K562 (cell line): Measurements from ENCODE around the gene SPATS2. TPM values are rescaled to one million over a fixed set of nuclear protein-coding genes. Genes with fewer than 3 reads are reported as not detected.

Experiments
- ATAC-seq: fragments of 200-7000 bp; cut with Tn5 transposase; 3 replicates; pipeline ENCODE4 v1.9.1; 2020; ENCODE audit warnings: moderate library complexity
- BruUV-seq: library from RNA; stranded (reverse); fragments of 400-500 nt; replicated peaks from 2 replicates; lab custom pipeline; 2021; lab: Mats Ljungman, UMichigan
- CTCF ChIA-PET: fragments of 300-600 bp; formaldehyde crosslinking; extraction: SDS; loops from one replicate; lab custom pipeline; 2021; ENCODE audit warnings: low intra/inter-chr PET ratio; lab: Yijun Ruan, JAX
- POLR2A ChIA-PET: fragments of 300-600, 350-650 bp; sonication (Branson Sonifier 250); formaldehyde crosslinking; extraction: SDS; loops from one replicate; lab custom pipeline; 2021; ENCODE audit warnings: antibody characterized with exemption, inconsistent platforms; lab: Yijun Ruan, JAX
- DNase-seq, 4 experiments: peaks; one replicate each; pipeline versions ENCODE4 v3.0.0 to v3.0.0-alpha.2; 2011 to 2018; ENCODE audit warnings: low spot score in 3 of 4, mixed read lengths in 3 of 4; ENCODE audit errors: extremely low read depth in 1 of 4
- FAIRE-seq: peaks from 2 replicates; lab custom pipeline; 2011; peaks lifted over from hg19 to GRCh38; lab: Jason Lieb, UNC
- H2AFZ ChIP-seq: 2 replicates; pipeline ENCODE4 v1.6.0; 2011; ENCODE audit warnings: low read depth, low read length, control low read depth, inconsistent platforms
- H3K27ac ChIP-seq: fragments of 200-600 bp; 3 replicates; pipeline ENCODE4 v1.8.0; 2011; ENCODE audit warnings: low read depth, mild to moderate bottlenecking, control low read depth, inconsistent platforms, low read length, moderate library complexity, mixed read lengths; ENCODE audit errors: extremely low read depth
- H3K27me3 ChIP-seq, 2 experiments: fragments of 300-600 bp in 1 of 2; 2 replicates in 1 of 2; 3 replicates in 1 of 2; pipeline versions ENCODE4 v1.6.0 to v1.8.0; 2011; ENCODE audit warnings: inconsistent platforms in 2 of 2, low read length in 2 of 2, mild to moderate bottlenecking in 1 of 2, mixed read lengths in 1 of 2, moderate library complexity in 1 of 2; ENCODE audit not compliant: control insufficient read depth in 2 of 2, insufficient read depth in 2 of 2
- H3K36me3 ChIP-seq: fragments of 300-600 bp; 3 replicates; pipeline ENCODE4 v1.8.0; 2011; ENCODE audit warnings: mild to moderate bottlenecking, low read length, inconsistent platforms; ENCODE audit not compliant: control insufficient read depth, insufficient read depth
- H3K4me1 ChIP-seq, 2 experiments: fragments of 200-600 bp in 1 of 2; replicated peaks in 1 of 2; 2 replicates in 1 of 2; 3 replicates in 1 of 2; pipeline versions ENCODE4 v1.5.1 to v1.8.0; 2011; ENCODE audit warnings: inconsistent platforms in 2 of 2, low read length in 2 of 2, mild to moderate bottlenecking in 1 of 2, mixed read lengths in 1 of 2, moderate library complexity in 1 of 2; ENCODE audit not compliant: control insufficient read depth in 2 of 2, insufficient read depth in 2 of 2
- H3K4me2 ChIP-seq: 2 replicates; pipeline ENCODE4 v1.6.1; 2011; ENCODE audit warnings: low read length, control low read depth, inconsistent platforms, mixed read lengths; ENCODE audit not compliant: insufficient read depth
- H3K4me3 ChIP-seq: fragments of 200-600 bp; sonication (generic), shearing (Covaris generic); 2 replicates; pipeline ENCODE4 v1.5.1; 2016; ENCODE audit warnings: control low read depth, inconsistent platforms
- H3K79me2 ChIP-seq: fragments of 200-600 bp; 3 replicates; pipeline ENCODE4 v1.8.0; 2011; ENCODE audit warnings: low read length, inconsistent platforms; ENCODE audit not compliant: control insufficient read depth, insufficient read depth
- H3K9ac ChIP-seq, 2 experiments: 2 replicates each; pipeline versions ENCODE4 v1.6.0 to v1.6.1; 2011; ENCODE audit warnings: low read depth in 2 of 2, low read length in 2 of 2, control low read depth in 1 of 2, inconsistent platforms in 1 of 2, mild to moderate bottlenecking in 1 of 2, mixed read lengths in 1 of 2; ENCODE audit not compliant: insufficient read depth in 1 of 2
- H3K9me1 ChIP-seq: one replicate; pipeline ENCODE4 v1.6.0; 2011; ENCODE audit warnings: inconsistent platforms, mild to moderate bottlenecking, low read length, moderate library complexity; ENCODE audit not compliant: control insufficient read depth, insufficient read depth
- H3K9me3 ChIP-seq: replicated peaks from 2 replicates; pipeline ENCODE4 v1.5.1; 2011; ENCODE audit warnings: low read depth, low read length, inconsistent platforms; ENCODE audit not compliant: control insufficient read depth, insufficient read depth
- H4K20me1 ChIP-seq: replicated peaks from 2 replicates; pipeline ENCODE4 v1.6.1; 2011; ENCODE audit warnings: low read length, inconsistent platforms, mixed read lengths; ENCODE audit not compliant: control insufficient read depth, insufficient read depth
- DNMT1 ChIP-seq: fragments of 450-650 bp; IDR thresholded peaks from 2 replicates; pipeline ENCODE4 v1.6.1; 2016; ENCODE audit warnings: antibody characterized with exemption, mild to moderate bottlenecking
- E2F3 ChIP-seq: fragments of 250-450 bp; sonication (Bioruptor Pico); IDR thresholded peaks from 2 replicates; pipeline ENCODE4 v1.4.0; 2020; ENCODE audit warnings: mild to moderate bottlenecking
- EGR1 ChIP-seq: fragments of 450-650 bp; conservative IDR thresholded peaks from 2 replicates; pipeline ENCODE4 v1.6.1; 2017; ENCODE audit warnings: mild to moderate bottlenecking
- GATA2 ChIP-seq: sonication (generic); formaldehyde crosslinking; IDR thresholded peaks from 2 replicates; pipeline ENCODE4 v1.4.0; 2020; ENCODE audit warnings: mild to moderate bottlenecking, missing genetic modification reagents
- GATAD2B ChIP-seq: fragments of 450-650 bp; IDR thresholded peaks from 2 replicates; pipeline ENCODE4 v1.6.1; 2017; ENCODE audit warnings: mild to moderate bottlenecking, borderline replicate concordance
- HDAC1 ChIP-seq, 2 experiments: fragments of 450-650 bp; IDR thresholded peaks; 2 replicates each; pipeline ENCODE4 v1.6.1; 2016 to 2017; ENCODE audit warnings: inconsistent platforms in 1 of 2, mild to moderate bottlenecking in 1 of 2, moderate library complexity in 1 of 2
- IFI16 ChIP-seq: fragments of 250-450 bp; sonication (Bioruptor Pico); IDR thresholded peaks from 2 replicates; pipeline ENCODE4 v2.1.2; 2022; ENCODE audit warnings: mild to moderate bottlenecking, inconsistent platforms
- MAFF ChIP-seq: IDR thresholded peaks from 2 replicates; pipeline ENCODE4 v1.6.1; 2012; ENCODE audit warnings: low read length, improper control_type of control experiment
- MAX ChIP-seq: sonication (generic); formaldehyde crosslinking; IDR thresholded peaks from 2 replicates; pipeline ENCODE4 v1.9.0; 2022; ENCODE audit warnings: mild to moderate bottlenecking, missing genetic modification reagents
- PHTF2 ChIP-seq: fragments of 250-450 bp; sonication (Bioruptor Pico); IDR thresholded peaks from 2 replicates; pipeline ENCODE4 v1.5.0; 2021; ENCODE audit warnings: mild to moderate bottlenecking
- PRMT5 ChIP-seq: sonication (generic); formaldehyde crosslinking; IDR thresholded peaks from 2 replicates; pipeline ENCODE4 v1.5.0; 2020; ENCODE audit warnings: missing genetic modification reagents
- RNF2 ChIP-seq: sonication (generic); IDR thresholded peaks from 2 replicates; pipeline ENCODE4 v1.6.1; 2016
- WGBS: fragments of 100-300 bp; shearing (Covaris generic); methylation state at CpG from one replicate; pipeline ENCODE4 v1.1.6; 2016; ENCODE audit warnings: low coverage, mixed read lengths; ENCODE audit not compliant: insufficient coverage; ENCODE audit errors: missing lambda C conversion rate; 5-methylcytosine and 5-hydroxymethylcytosine counted together
- in situ Hi-C: fragments of 300-500 bp; cut with MboI; formaldehyde crosslinking; loops from 4 replicates; pipeline ENCODE4 v1.15.0; 2018; ENCODE audit warnings: inconsistent platforms, mixed read lengths
- intact Hi-C: fragments of 100-400 bp; cut with micrococcal nuclease; formaldehyde crosslinking; loops from 2 replicates; pipeline ENCODE4 v1.14.2; 2022
- polyA plus RNA-seq, 8 experiments: library from polyadenylated mRNA; depleted of rRNA in 4 of 8; stranded (reverse) in 5 of 8; unstranded in 3 of 8; fragments of >200 nt; fragmentation: Nextera tagmentation in 2 of 8; fragmentation: Illumina TruSeq in 1 of 8; extraction: Ambion mirVana in 2 of 8; extraction: Trizol in 1 of 8; gene quantifications; 2 replicates each; pipeline versions ENCODE4 v1.2.1 to v1.2.3, GENCODE V29; 2011 to 2014; ENCODE audit warnings: inconsistent platforms in 1 of 8, missing spikeins in 1 of 8
- total RNA-seq, 7 experiments: library from RNA; depleted of rRNA in 6 of 7; stranded (reverse); fragments of >200 nt in 6 of 7; fragmentation: Illumina TruSeq in 2 of 7; extraction: Trizol in 2 of 7; gene quantifications; 2 replicates each; pipeline versions ENCODE4 v1.2.1 to v1.2.3, GENCODE V29; 2011 to 2021; ENCODE audit warnings: low replicate concordance in 1 of 7
- TF ChIP-seq, protein P1 (sequence below): sonication (generic); formaldehyde crosslinking; IDR thresholded peaks from 2 replicates; pipeline ENCODE4 v1.8.0; 2023; ENCODE audit warnings: mild to moderate bottlenecking, missing genetic modification reagents
- TF ChIP-seq, protein P2 (sequence below): fragments of 250-450 bp; sonication (Bioruptor Pico); IDR thresholded peaks from 2 replicates; pipeline ENCODE4 v1.5.0; 2020; ENCODE audit warnings: mild to moderate bottlenecking, borderline replicate concordance

SPATS2 gene
- total and polyA plus RNA-seq, 9 of the 15 experiments (the other 6 are each of a cell fraction or from before 2014, with no cell fraction given): 5.4 to 48.2 (median 17.5) TPM

DNA sequence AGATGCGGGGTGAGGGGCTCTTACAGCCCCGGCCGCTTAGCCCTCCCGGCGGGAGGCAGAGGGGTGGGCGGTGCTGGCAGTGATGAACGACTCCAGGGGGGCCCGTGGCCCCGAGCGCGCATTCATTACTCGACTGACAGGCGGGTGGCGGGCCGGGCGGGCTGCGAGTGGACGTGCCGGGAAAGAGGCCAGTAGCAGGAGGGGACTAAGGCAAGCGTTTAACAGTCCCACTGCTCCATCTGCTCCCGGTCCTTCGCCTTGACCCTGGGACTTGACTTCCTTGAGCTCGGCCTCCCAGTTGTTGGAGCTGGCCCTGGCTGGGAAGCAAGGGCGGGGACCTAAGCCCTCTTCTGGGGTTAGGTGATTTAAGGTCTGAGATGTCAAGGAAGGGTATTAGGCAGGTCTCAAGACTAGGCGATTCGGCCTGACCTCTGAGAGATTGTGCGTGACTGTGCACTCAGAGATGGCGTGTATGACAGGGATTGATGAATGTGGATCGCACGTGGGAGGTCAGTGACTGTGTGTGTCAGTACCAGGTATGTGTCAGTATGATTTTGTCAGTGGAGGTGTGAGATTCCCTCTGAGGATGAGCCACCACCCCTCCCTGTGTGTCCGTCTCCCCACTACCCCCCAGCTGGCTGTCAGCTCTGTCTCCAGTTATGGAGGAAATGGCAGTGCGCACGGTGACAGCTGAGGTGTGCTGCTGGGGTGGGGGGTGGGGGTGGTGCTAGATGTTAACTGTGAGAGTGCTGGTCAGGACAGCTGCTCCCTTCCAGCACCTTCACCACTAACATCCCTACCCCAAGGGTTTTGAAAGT is 24.1 kb upstream of the SPATS2 start (continued):
- TF ChIP-seq HDAC1 (IDR thresholded peaks at IDR 0.05): peak in 1 of 2 experiments; percentile 76; a peak in 1 of 4 replicates
- TF ChIP-seq, protein P1, sequence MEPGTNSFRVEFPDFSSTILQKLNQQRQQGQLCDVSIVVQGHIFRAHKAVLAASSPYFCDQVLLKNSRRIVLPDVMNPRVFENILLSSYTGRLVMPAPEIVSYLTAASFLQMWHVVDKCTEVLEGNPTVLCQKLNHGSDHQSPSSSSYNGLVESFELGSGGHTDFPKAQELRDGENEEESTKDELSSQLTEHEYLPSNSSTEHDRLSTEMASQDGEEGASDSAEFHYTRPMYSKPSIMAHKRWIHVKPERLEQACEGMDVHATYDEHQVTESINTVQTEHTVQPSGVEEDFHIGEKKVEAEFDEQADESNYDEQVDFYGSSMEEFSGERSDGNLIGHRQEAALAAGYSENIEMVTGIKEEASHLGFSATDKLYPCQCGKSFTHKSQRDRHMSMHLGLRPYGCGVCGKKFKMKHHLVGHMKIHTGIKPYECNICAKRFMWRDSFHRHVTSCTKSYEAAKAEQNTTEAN (CRISPR knock-in tag): no peak
- TF ChIP-seq MAX (CRISPR knock-in tag): peak; percentile 71

DNA sequence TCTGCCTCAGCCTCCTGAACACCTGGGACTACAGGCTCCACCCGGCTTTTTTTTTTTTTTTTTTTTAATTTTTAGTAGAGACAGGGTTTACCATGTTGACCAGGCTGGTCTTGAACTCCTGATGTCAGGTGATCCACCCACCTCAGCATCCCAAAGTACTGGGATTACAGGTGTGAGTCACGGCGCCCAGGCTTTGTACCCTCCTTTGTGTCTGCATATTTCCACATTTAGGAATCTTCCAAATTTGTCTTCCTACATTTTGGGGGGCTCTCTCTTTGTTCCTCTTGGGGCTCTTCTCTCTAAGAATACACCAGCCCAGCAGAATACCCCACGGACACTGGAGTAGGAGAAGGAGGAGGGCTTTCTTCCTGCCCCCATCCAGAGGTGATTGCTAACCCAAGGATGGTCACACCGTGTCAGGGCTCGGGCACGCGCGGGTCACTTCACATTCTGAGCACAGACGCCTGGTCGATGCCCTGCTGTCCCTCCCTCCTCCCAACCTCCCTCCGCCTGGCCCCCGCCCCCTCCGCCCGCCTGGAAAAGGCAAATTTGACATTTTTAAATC is 22.7 kb upstream of the SPATS2 start:
- Histone ChIP-seq H3K79me2 (no peaks in the 10 kb centered on the region), H3K4me3 (no peak overlapping the region), H3K9me3 (no peaks in the 10 kb centered on the region), H3K4me1 (peaks cover 23 to 55% of the 10 kb centered on the region in 2 experiments), H3K9me1 (no peaks in the 10 kb centered on the region), H3K4me2 (no peak overlapping the region), H3K36me3 (no peaks in the 10 kb centered on the region), H3K27me3 (peaks cover 27 to 37% of the 10 kb centered on the region in 2 experiments; a peak in 4 of 5 replicates), H4K20me1 (peaks cover 5% of the 10 kb centered on the region; the same call in 1 of the 2 replicates), H3K27ac (no peak overlapping the region), H3K9ac (no peak overlapping the region), H2AFZ (no peak overlapping the region)
- intact Hi-C loops: loop anchor here (10.0 kb wide), 2 partner anchors 280 to 370 kb away; partner anchors contain the start of genes KMT2D, RHEBL1, WNT1 and WNT10B
- CTCF ChIA-PET: no interaction called here
- DNase-seq (no peak), ATAC-seq (no peak), FAIRE-seq (no peak)
- no peak for TF ChIP-seq PRMT5
- no peak for TF ChIP-seq RNF2
- TF ChIP-seq GATAD2B: no peak
- TF ChIP-seq EGR1: no peak
- no peak for TF ChIP-seq E2F3 (CRISPR knock-in tag)
- TF ChIP-seq DNMT1: no peak
- TF ChIP-seq, protein P2, sequence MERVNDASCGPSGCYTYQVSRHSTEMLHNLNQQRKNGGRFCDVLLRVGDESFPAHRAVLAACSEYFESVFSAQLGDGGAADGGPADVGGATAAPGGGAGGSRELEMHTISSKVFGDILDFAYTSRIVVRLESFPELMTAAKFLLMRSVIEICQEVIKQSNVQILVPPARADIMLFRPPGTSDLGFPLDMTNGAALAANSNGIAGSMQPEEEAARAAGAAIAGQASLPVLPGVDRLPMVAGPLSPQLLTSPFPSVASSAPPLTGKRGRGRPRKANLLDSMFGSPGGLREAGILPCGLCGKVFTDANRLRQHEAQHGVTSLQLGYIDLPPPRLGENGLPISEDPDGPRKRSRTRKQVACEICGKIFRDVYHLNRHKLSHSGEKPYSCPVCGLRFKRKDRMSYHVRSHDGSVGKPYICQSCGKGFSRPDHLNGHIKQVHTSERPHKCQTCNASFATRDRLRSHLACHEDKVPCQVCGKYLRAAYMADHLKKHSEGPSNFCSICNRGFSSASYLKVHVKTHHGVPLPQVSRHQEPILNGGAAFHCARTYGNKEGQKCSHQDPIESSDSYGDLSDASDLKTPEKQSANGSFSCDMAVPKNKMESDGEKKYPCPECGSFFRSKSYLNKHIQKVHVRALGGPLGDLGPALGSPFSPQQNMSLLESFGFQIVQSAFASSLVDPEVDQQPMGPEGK (CRISPR knock-in tag): no peak
- no peak for TF ChIP-seq PHTF2 (CRISPR knock-in tag)
- TF ChIP-seq GATA2 (CRISPR knock-in tag): no peak
- TF ChIP-seq IFI16 (CRISPR knock-in tag): no peak
- TF ChIP-seq MAFF: no peak
- in situ Hi-C loops: no loop called here
- BruUV-seq: no TSS peak
- POLR2A ChIA-PET: no interaction called here
- WGBS: 37% methylated on average over 7 of the region's 15 CpGs
